ENCODE measurements around the gene TRIM41. TPM values are rescaled to one million over a fixed set of nuclear protein-coding genes. Genes with fewer than 3 reads are reported as not detected.

TRIM41 gene
- total and polyA plus RNA-seq, 9 of the 15 experiments (the other 6 are each of a cell fraction or from before 2014, with no cell fraction given): 1.8 to 47.6 (median 20.9) TPM

GRCh38 chr5:181191526-181192336, 31.4 kb upstream of the TRIM41 start (continued):
- TF ChIP-seq ZNF655 (CRISPR knock-in tag; IDR thresholded peaks at IDR 0.05): no peak
- no peak for TF ChIP-seq ZNF197 (CRISPR knock-in tag; IDR thresholded peaks at IDR 0.05; ENCODE audit: low read depth)
- TF ChIP-seq ZNF408 (CRISPR knock-in tag; IDR thresholded peaks at IDR 0.05; ENCODE audit: low read depth): no peak
- TF ChIP-seq NFIC (IDR thresholded peaks at IDR 0.05): peak; percentile 78
- no peak for TF ChIP-seq SRSF9 (IDR thresholded peaks at IDR 0.05; ENCODE audit: borderline replicate concordance, low read depth, low read length)
- no peak for TF ChIP-seq SAFB2 (IDR thresholded peaks at IDR 0.05; ENCODE audit: borderline replicate concordance, low read depth, low read length, severe bottlenecking)
- TF ChIP-seq SNRNP70 (optimal IDR thresholded peaks at IDR 0.05; ENCODE audit: low read depth, low read length): no peak
- TF ChIP-seq SOX6 (IDR thresholded peaks at IDR 0.05): peak; percentile 68
- TF ChIP-seq RBM22 (IDR thresholded peaks at IDR 0.05; ENCODE audit: low read depth, low read length, poor library complexity, severe bottlenecking): peak; percentile 97
- no peak for TF ChIP-seq CBFB (CRISPR knock-in tag; IDR thresholded peaks at IDR 0.05)
- TF ChIP-seq SREBF2 (CRISPR knock-in tag; IDR thresholded peaks at IDR 0.05): no peak
- TF ChIP-seq ZNF311 (CRISPR knock-in tag; IDR thresholded peaks at IDR 0.05): no peak
- no peak for TF ChIP-seq TAF15 (IDR thresholded peaks at IDR 0.05; ENCODE audit: low read depth, low read length)
- TF ChIP-seq KDM1A (IDR thresholded peaks at IDR 0.05): no peak
- no peak for TF ChIP-seq TSC22D4 (tag; IDR thresholded peaks at IDR 0.05)
- no peak for TF ChIP-seq PTRF (tag; IDR thresholded peaks at IDR 0.05)
- peak; percentile 28; the same call in 1 of the 2 replicates for TF ChIP-seq KDM2B (CRISPR knock-in tag; IDR thresholded peaks at IDR 0.05)
- TF ChIP-seq UBTF (IDR thresholded peaks at IDR 0.05; ENCODE audit: borderline replicate concordance in 1 of 2, low read depth in 2 of 2, low read length in 2 of 2): peak; percentile 27 to 54; a peak in 1 of 4 replicates
- TF ChIP-seq JUNB (CRISPR knock-in tag; conservative IDR thresholded peaks at IDR 0.05): no peak
- TF ChIP-seq RBM14 (IDR thresholded peaks at IDR 0.05; ENCODE audit: borderline replicate concordance, insufficient read depth, low read depth, low read length): no peak
- peak; percentile 95 for TF ChIP-seq ZBTB9 (CRISPR knock-in tag; IDR thresholded peaks at IDR 0.05)
- peak; percentile 86 for TF ChIP-seq ATF7 (IDR thresholded peaks at IDR 0.05)
- no peak for TF ChIP-seq THRAP3 (IDR thresholded peaks at IDR 0.05; ENCODE audit: borderline replicate concordance)

All from K562 (cell line).